Astrocyte of the spinal cord (primary cell): ENCODE measurements around the gene INPP4A.

Experiments used
- DNase-seq: peaks from one replicate; pipeline ENCODE4 v3.0.0; 2011; ENCODE audit warnings: low read depth, low spot score
- H3K4me3 ChIP-seq: 2 replicates; pipeline ENCODE4 v1.5.1; 2011; ENCODE audit warnings: low read depth, mild to moderate bottlenecking, low read length, moderate library complexity
- in situ Hi-C: cut with HindIII; loops from 2 replicates; pipeline ENCODE4 v1.10.0; 2017; ENCODE audit warnings: low sequenced_read_pairs
- TF ChIP-seq, protein P1 (sequence below): IDR thresholded peaks from 2 replicates; pipeline ENCODE4 v1.5.1; 2012; ENCODE audit warnings: low read depth, mild to moderate bottlenecking, low read length, inconsistent platforms

The INPP4A gene

GRCh38 chr2:98556344-98557033, 111.8 kb downstream of the INPP4A start:
- DNase-seq: no peak
- in situ Hi-C loops: no loop called here
- TF ChIP-seq, protein P1, sequence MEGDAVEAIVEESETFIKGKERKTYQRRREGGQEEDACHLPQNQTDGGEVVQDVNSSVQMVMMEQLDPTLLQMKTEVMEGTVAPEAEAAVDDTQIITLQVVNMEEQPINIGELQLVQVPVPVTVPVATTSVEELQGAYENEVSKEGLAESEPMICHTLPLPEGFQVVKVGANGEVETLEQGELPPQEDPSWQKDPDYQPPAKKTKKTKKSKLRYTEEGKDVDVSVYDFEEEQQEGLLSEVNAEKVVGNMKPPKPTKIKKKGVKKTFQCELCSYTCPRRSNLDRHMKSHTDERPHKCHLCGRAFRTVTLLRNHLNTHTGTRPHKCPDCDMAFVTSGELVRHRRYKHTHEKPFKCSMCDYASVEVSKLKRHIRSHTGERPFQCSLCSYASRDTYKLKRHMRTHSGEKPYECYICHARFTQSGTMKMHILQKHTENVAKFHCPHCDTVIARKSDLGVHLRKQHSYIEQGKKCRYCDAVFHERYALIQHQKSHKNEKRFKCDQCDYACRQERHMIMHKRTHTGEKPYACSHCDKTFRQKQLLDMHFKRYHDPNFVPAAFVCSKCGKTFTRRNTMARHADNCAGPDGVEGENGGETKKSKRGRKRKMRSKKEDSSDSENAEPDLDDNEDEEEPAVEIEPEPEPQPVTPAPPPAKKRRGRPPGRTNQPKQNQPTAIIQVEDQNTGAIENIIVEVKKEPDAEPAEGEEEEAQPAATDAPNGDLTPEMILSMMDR: no peak
- no peak overlapping the region for H3K4me3 ChIP-seq

DNA sequence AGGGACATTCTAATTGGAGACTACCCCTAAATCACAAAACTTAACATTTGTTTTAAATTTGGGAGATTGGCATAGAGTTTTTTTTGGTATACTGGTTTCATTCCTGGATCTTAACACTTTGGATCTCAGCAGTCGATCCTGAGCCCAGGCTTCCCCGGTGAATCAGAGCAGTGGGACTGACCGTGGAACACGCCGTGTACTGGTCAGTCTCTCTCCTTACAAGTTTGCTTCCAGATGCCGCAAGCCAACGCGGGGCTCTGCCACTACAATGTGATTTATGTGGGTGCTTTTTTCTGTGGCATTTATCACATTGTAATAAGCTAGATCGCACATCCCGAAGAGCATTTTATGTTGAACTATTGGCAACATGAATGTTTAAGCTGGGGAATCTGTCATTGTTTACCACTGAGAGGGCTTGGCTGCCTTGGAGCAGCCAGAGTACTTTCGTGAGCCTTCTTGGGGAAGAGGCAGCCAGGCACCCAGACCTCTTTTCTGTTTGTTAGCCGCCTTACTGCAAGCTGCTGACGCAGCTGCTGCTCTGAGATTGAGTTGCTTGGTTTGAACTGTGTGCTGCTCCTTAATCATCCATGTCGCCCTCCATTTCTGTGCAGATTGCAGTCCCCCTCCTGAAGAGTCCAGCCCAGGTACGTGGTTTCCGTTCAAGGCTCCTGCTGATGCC, 114.3 kb downstream of the INPP4A start:
- peak; percentile 5 for DNase-seq
- TF ChIP-seq, protein P1: no peak
- in situ Hi-C loops: no loop called here
- no peak overlapping the region for H3K4me3 ChIP-seq

DNA sequence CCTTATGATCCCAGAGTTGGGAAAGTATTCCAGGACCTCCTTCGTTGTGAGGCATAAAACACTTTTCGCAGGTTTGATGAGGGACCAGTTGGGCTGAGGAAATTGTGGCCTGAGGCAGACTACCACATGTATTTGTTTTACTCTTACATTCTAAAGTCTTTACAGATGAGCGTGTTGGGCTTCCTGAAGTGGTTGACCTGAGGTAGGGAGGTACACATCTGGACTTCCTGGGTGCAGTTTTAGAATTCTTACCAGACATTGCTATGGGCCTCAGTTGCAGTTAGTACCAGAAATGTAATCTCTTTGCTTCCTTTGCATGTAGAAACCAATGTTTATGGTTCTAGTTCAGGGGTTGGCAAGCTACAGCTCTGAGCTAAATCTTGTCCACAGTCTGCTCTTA, 114.9 kb downstream of the INPP4A start:
- H3K4me3 ChIP-seq: no peak overlapping the region
- in situ Hi-C loops: no loop called here
- TF ChIP-seq, protein P1: no peak
- DNase-seq: no peak

- DNase-seq: peak; percentile 93
- in situ Hi-C loops: no loop called here
- TF ChIP-seq, protein P1: no peak
- no peak overlapping the region for H3K4me3 ChIP-seq
These were observed 115.7 kb downstream of the INPP4A start for GRCh38 chr2:98560256-98560771.

DNA sequence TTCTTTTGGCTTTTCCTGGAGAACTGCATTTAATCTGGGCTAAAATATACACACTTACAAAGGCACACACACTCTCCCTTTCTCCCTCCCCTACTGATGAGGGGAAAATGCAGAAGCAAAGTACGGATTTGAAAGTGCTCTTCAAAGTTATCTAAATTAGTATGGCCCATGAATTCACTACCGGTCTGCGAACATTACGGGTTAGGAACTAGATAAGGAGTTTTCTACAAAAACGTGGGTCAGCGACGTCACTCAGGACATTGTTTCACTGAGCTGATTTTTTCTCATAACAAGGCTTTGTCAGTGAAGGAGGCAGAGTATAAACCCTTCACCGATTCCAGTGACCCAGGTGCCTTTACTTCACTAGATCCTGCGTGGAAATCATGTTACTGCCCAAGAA, 116.4 kb downstream of the INPP4A start:
- no peak for DNase-seq
- H3K4me3 ChIP-seq: no peak overlapping the region
- in situ Hi-C loops: no loop called here
- TF ChIP-seq, protein P1: no peak

DNA sequence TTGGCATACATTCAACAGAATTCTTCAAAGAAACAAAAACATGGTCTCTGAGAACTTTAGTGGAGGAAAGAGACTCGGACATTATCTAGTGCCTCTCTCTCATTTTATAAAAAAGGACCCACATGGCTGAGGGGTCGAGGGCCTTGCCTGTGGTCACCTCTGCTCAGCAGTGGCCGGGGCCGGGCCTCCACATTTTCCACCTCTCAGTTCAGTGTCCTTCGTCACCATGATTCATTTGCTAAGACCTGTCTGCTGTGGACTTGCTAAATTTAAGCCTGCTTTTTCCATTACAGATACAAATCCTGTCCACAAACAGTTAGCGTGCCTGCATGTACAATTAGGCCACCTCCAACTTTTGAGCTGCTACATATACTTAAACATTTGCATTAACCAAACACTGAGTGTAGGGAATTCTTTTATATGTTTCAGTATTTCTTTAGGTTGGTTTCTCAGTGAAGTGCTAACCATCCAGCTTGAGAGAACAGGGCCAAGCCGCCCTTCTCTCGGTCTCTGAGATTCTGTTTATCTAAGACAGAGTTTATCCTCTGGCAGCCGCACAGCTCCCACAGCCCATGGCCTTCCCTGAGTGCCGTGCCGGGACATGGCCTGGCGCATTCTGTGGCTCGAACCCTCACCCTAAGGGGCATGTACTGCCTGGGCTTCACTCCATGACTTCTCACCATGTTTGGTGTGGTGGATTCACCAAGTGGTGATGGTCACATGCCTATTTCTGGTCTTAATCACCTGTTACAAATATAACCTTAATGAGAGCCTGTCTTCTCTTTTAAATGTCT, 117.4 kb downstream of the INPP4A start:
- in situ Hi-C loops: no loop called here
- TF ChIP-seq, protein P1: no peak

More for the DNA sequence above, 117.4 kb downstream of the INPP4A start:
- peak; percentile 10 for DNase-seq
- H3K4me3 ChIP-seq: no peak overlapping the region
